AG09309 (cell line): ENCODE results near the gene PMEPA1.

Source experiments
- DNase-seq: peaks from one replicate; pipeline ENCODE4 v3.0.0-alpha.2; 2010; ENCODE audit warnings: low read depth
- H3K4me3 ChIP-seq: 2 replicates; pipeline ENCODE4 v1.5.1; 2011; ENCODE audit warnings: mild to moderate bottlenecking, low read depth, low read length, moderate library complexity; ENCODE audit not compliant: control insufficient read depth
- CTCF ChIP-seq: IDR thresholded peaks from 2 replicates; pipeline ENCODE4 v1.5.1; 2011; ENCODE audit warnings: mild to moderate bottlenecking, low read depth, low read length, inconsistent platforms; ENCODE audit not compliant: insufficient read depth, control insufficient read depth; ENCODE audit errors: missing control alignments

The PMEPA1 gene

GRCh38 chr20:57698116-57698866 is 11.5 kb downstream of the PMEPA1 start:
- H3K4me3 ChIP-seq: no peak overlapping the region; the same call in 1 of the 2 replicates
- no peak for TF ChIP-seq CTCF
- DNase-seq: peak; percentile 95

GRCh38 chr20:57697543-57697942 is 12.3 kb downstream of the PMEPA1 start:
- H3K4me3 ChIP-seq: no peak overlapping the region
- DNase-seq: no peak
- TF ChIP-seq CTCF: no peak

GRCh38 chr20:57696401-57696961 is 13.3 kb downstream of the PMEPA1 start:
- TF ChIP-seq CTCF: no peak
- H3K4me3 ChIP-seq: no peak overlapping the region

GRCh38 chr20:57695940-57696339 is 13.9 kb downstream of the PMEPA1 start:
- no peak overlapping the region for H3K4me3 ChIP-seq
- no peak for DNase-seq
- TF ChIP-seq CTCF: no peak

More at GRCh38 chr20:57696401-57696961, 13.3 kb downstream of the PMEPA1 start:
- DNase-seq: no peak

GRCh38 chr20:57695012-57695411 is 14.8 kb downstream of the PMEPA1 start:
- DNase-seq: no peak
- no peak overlapping the region for H3K4me3 ChIP-seq
- no peak for TF ChIP-seq CTCF

- no peak overlapping the region for H3K4me3 ChIP-seq
- no peak for DNase-seq
- no peak for TF ChIP-seq CTCF
Measured at GRCh38 chr20:57694481-57694880, 15.3 kb downstream of the PMEPA1 start.
